HG03280 (cell line): ENCODE data around the gene ARHGEF19.
"Not testable (repeated sequence)": the region's sequence is repeated elsewhere in the genome, so short reads cannot be mapped to it uniquely, and the experiment has no call there.

Experiments
- ATAC-seq: cut with Tn5 transposase; IDR thresholded peaks from one replicate; pipeline ENCODE4 v1.9.1; 2021; ENCODE audit warnings: mild to moderate bottlenecking, moderate library complexity; ENCODE audit not compliant: unreplicated experiment

The ARHGEF19 gene

DNA sequence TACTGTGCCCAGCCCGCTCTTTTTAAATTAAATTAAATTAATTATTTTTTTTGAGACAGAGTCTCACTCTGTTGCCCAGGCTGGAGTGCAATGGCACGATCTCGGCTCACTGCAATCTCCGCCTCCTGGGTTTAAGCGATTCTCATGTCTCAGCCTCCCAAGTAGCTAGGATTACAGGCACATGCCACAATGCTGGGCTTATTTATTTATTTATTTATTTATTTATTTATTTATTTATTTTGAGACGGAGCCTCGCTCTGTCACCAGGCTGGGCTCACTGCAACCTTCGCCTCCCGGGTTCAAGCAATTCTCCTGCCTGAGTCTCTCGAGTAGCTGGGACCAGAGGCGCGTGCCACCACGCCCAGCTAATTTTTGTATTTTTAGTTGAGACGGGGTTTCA, 10.3 kb upstream of the ARHGEF19 start:
- ATAC-seq: not testable (repeated sequence)

DNA sequence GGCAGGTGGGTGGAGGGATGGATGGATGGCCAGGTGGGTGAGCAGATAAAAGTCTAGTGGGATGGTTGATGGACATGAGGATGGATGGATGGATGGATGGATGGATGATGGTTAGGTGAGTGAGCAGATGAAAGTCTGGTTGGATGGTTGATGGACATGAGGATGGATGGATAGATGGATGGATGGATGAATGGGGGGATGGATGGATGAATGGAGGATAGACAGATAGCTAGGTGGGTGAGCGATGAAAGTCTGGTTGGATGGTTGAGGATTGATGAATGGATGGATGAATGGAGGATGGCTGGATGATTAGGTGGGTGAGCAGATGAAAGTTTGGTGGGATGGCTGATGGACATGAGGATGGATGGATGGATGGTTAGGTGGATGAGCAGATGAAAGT, 9.0 kb upstream of the ARHGEF19 start:
- no peak for ATAC-seq

DNA sequence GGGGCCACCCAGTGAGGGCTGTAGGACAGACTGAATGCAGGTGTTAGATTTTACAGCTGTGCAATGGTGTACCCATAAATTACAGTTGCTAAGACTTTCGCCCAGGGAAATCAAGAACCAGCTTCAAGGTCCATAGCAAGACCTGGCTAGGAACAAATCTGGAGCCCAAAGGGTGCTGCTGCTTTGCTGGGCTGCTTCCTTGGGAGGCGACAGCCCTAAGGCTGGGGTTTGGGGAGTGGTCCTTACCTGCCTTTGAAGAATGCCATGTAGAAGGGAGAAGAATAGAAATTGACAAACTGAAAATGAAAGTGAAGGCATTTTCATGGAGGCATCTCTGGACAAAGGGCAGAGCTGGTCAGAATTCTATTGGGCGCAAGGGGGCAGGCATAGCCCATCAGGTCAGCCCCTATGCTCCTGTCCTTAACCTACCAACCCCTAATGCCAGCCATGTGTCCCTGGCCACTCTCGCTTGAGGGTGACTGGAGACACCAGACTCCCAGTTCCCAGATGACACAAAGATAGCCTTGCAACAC, 7.6 kb upstream of the ARHGEF19 start:
- no peak for ATAC-seq

DNA sequence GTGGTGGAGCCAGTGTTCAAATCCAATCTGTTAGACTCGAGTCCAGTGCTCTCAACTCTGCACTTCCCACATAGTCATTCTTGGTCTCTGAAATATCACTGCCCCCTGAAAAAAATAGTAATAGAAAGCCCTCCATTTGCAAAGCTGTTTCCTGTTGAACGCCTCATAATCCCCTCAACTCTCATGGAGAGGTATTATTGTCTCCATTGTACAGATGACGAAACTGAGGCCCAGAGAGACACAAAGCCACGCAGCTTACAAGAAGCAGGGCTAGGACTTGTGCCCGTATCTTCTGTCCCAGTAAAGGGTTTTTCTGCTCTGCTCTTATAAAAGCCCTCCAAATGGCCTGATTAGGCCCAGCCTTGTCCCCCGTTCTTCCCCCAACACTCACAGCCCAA, 6.2 kb upstream of the ARHGEF19 start:
- ATAC-seq: no peak

DNA sequence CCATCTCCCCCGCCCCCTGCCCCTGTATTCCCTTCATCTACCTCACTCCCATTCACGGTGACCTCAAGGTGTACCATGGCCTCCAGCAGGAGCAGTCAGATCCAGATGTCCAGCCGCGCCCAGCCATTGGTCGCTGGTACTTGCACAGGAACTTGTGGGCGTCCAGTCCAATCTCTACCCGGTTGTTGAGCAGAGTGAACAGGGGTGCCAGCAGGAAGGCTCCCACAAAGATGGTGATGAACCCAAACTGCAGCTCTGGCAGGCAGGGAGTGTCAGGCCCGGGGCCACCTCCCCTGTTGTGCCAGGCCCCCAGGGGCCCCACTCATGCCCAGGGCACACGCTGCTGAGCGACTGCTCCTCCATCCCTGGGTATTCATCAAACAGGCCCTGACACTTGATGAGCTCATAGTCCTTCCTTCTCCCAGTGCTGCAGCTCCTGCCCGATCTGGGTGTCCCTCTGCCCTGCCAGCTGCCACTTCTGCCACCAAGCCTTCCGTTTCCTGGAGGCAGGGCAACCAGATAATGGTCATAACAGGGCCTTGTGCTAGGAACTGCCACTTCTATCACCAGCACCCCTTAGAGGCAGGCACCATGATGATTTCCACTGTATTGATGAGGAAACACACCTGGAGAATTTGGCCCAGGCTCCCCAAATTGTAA, 5.7 kb upstream of the ARHGEF19 start:
- no peak for ATAC-seq

DNA sequence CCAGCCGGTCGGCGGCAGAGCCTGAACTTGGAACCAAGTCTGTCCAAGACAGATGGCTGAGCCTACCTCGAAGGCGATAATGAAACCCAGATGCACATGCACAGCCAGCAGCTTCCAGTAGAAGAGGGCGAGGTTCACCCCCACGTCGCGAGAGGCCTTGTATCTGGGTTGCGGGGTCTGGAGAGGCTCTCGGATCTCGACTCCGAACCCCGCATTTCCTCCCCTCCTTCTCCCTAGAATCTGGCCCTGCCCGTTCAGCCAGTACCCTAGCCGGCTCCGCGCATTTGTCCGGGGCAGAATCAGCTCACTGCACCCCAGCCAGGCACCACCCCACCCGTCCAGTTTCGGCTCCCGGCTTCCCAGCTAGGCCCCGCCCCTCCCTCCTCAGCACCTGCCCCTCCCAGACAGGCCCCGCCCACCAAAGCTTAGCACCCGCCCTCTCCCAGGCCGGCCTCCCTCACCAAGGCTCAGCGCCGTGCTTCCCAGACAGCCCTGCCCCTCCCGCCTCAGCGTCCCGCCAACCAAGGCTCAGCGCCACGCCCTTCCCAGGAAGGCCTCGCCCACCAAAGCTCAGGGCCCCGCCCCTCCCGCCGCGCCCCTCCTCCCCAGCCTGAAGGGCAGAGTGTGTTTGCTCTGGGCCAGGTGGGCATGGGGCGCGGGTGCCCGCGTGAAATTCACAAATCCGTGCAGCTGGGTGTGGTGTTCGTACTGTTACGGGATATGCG, 4.8 kb upstream of the ARHGEF19 start:
- peak; percentile 85 for ATAC-seq

DNA sequence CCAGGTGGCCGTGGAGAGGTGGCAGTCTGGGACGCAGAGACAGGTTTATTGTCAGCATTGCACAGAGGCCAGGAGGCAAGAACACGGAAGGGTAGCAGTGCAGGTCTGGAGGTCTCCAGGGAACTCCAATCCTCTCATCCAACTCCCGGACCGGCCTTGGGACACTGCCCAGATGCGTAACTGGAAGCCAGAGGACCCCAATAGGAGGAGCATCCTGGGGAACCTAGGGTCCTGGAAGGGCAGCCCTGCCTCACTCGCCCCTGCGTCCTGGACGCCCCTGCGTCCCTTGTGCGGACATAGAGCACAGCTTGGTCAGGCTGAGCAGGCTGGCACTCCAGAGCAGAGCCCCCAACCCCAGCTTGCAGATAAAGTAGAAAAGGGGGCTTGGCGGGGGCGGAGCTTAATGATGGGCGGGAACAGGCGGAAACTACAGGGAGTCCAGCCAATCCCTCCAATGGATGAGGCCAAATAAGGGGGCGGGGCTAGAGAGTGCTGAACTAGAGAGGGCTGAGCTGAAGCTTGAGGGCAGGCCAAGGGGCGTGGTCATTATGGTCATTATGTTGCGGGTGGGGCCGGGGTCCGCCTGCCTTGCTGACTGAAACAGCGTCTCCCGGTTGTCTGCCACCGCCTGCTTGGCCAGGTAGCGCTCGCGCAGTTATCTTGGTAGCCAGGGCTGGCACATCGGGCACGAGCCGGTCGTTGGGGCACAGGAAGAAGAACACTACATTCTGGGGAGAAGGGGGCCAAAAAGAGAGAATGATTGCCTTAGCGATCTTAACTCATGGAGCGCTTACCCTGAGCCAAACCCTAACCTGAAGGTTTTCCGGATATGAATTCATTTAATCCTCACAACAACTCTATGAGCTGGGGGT, 3.7 kb upstream of the ARHGEF19 start:
- peak; percentile 51 for ATAC-seq

DNA sequence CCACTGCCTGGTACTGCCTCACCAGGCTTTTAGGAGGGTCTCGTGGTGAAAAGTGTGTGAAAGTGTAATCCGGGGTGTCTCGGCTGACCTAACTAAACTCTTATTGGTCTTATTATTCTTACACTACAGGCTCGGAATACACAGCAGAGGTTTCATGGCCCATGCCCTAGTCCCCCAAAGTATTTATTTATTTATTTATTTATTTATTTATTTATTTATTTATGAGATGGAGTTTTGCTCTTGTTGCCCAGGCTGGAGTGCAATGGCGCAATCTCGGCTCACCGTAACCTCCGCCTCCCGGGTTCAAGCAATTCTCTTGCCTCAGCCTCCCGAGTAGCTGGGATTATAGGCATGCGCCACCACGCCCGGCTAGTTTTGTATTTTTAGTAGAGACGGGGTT, 2.8 kb upstream of the ARHGEF19 start:
- ATAC-seq: not testable (repeated sequence)

DNA sequence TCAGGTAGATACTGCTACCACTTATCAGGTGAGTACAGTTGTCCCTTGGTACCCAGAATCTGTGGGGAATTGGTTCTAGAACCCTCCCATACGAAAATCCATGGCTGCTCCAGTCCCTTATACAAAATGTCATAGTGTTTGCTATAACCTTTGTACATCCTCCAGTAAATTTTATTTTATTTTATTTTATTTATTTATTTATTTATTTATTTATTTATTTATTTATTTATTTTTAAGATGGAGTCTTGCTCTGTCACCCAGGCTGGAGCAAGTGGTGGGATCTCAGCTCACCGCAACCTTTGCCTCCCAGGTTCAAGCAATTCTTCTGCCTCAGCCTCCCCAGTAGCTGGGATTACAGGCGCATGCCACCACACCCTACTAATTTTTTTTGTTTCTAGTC, 1.1 kb upstream of the ARHGEF19 start:
- ATAC-seq: not testable (repeated sequence)

DNA sequence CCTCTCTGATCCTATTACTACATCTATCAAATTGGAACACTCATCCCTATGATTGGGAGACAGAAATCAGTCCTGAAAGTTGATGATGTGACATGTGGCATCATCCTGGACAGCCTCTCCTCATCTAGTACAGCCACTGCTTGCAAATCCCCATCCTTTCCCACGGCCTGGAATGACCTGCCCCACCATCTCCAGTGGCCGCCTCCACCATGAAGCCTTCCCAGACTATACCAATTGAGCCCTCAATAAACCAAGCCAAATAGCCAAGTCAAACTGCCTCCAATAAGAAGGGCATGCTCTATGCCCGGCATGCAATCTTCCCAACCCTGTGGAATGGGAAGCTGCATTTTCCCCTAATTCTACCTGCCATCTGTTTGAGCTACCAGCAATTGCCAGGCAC, 561 bp upstream of the ARHGEF19 start:
- ATAC-seq: no peak

DNA sequence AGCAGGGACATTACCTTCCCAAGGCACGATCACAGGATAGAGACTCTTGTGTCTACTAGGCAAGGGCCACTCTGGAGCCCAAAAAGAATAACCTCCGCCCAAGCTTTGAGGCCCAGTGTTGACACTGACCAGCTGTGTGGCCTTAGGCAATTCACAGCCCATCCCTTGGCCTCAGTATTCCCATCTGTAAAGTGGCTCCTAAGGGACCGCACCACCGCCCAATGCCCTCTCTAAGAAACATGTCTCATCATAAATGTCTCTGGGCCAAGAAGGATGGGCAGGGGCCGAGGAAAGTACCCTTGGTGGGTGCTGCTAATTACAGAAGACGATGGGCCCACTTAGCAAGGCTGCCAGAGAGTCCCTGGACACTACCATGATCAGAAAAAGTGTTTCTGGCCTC, 628 bp downstream of the ARHGEF19 start:
- no peak for ATAC-seq

DNA sequence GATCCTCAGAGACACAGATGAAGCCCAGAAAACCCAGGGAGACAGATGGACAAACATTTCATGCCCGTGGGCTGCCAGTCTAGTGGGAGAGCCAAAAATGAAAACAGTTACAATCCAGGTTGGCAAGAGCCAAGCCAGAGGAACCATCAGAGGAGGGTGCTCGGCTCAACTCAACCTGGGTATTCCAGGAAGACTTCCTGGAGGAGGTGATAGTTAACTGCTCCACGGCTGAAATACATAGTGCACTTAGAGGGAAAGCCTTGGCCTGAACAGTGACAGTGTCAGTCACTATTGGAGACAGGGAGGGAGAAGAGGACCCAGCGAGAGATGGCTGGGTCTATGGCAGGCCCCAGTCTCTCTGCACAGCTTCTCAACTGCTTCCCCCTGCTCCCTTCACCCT, 1.9 kb downstream of the ARHGEF19 start:
- ATAC-seq: no peak

DNA sequence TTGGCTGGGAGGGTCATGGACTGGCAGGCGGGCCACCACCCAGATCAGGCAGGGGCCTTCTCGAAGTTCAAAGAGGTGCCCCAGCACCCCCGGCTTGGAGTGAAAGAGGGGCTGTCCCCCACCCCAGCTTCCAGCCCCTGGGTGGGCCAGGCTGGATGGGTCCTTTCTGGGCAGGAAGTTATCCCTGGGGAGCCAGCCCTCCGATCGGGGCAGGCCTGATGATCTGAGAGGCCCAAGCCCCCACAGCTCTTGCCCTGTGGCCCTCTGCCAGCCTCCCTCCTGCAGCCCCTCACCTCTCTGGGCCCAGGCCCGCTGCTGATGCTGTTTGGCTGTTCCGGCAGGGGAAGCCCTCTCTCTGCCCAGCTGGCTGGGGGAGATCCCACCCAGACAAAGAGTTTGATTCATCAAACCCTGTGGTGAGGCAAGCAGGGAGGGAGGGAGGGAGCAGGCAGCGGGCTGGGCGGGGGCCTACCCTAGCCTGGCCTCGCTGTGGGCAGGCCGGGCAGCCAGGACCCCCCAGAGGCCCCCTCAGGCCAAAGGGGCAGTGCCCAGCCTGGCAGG, 2.5 kb downstream of the ARHGEF19 start:
- no peak for ATAC-seq

DNA sequence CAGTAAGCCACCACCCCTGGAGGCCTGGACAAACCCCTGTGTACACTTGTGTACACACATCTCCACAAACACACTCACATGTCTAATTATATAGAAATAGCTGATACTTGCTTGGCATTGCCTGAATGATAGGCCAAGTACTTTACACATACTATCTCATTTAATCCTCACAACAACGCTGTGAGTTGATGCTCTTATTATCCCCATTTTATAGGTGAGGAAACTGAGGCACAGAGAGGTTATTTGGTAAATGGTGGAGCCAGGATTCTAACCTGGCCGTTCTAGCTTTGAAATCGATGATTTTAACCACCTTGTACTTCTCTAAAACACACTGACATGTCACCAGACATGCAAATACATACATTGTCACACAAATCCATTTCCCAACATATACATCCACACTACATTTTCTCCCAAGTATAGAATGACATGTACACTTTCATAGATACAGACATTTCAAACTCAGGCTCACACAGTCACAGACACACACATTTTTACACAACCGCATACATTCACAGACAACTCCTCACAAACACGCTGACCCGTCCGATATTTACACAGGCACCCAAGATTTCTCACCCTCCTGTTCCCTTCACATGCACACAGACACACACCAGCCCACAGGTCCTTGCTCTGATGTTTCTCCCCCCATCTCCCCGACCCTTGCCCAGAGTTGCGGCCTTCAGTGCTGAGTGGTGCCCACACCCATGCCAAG, 3.2 kb downstream of the ARHGEF19 start:
- no peak for ATAC-seq

DNA sequence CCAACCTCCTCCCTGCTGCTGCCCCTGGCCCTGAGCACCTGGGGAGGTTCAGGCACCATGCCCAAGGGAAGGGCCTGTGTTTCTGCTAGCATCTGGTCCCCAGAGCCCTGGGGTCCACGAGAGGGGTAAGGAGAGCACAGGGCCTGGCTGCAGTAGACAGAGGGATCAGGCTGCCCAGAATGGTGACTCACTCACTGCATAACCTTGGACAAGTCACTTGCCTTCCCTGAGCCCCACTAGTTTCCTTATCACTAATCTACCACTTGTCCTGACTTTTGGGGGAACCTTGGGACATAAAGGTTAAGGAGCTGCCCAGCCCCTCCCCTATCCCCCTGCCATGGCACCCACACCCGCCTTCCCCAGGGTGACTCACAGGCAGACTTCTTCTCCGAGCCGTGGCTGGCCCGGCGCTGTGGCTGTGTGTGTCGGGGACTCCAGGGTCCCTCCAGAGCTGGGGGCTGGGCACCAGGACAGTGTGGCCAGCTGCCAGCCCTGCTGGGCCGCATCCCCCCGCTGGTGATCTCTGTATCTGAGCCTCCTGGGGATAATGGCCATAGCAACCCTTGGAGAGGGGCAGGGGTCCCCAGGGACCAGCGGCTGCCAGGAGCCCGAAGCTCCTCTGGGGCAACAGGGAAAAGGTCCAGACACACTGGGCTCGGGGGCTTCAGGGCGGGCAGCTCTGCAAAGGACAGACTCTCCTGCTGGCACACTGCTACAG, 4.0 kb downstream of the ARHGEF19 start:
- ATAC-seq: no peak

DNA sequence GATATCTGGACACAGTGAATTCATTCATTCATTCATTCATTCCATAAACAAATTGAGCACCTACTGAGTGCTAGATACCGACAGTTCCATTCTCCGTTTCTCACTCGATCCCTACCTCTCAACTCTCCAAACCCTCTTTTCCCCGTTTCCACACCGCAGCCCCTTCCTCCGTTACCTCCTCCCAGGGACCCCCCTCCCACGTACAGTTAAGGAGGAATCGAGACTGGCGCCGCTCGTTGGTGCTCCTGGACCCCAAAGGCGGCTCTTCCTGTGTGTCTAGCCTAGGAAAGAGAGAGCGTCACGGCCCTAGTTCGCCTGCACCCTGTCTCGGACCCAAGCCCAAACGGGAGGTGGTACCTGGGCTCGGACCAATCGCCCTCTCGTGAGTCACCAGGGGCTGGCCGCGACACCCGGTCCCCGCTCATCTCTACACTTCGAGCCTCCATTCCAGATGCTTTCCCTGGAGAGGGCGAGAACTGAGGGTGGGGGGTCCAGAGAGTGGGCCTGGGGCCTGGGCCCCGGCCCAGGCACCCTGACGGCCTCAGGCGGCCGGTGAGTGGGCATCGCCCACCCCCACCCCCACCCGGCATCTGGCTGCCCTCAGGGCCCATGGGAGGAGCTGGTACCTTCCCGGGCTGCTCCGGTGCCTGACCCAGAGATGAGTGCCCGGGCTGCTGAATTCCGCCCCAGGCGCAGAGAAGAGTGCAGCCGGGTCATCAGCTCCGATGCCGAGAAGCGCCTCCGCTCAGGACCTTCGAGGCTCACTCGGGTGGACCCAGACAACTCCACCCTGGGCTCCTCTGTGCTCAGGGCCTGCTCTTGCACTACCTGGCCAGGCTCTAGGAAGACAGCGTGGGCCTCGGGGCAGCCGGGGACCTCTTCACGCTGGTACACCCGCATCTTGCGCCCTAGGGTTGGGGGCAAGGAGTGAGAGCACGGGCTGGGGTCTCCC, 4.9 kb downstream of the ARHGEF19 start:
- ATAC-seq: no peak

DNA sequence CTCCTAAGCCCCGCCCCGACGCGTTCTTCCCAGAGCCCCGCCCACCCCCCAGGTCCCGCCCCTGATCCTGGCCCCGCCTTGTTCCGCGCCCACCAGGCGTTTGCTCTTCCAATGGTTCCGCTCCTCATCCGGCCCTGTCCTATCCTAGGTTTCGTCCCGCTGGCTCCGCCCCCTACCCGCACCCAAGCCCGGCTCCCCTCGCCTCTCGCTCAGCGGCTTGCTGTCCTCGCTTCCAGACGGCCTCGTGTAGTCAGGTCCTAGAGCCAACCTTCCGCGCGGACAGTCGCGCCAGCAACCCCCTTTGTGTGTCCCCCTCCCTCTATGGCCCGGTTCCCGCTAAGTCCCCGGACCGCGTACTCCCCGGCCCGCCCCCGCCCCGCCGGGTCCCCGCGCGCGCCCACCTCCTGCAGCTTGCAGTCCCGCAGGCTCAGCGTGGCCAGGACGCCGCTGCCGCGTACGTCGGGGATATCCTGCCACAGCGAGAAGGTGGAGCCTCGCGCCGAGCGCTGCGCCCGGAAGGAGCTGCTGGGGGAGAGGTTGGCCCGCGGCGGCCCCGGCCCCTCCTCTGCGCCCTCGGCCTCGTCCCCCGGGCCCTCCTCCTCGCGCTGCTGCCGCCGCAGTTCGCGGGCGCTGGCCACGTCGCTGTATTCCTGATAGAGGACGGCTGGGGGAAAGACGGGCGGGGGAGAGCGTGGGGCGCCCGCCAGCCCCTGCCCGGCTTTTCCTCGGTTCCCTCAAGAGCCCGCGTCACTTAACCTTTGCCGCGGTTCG, 5.7 kb downstream of the ARHGEF19 start:
- ATAC-seq: peak; percentile 65
